Activated gamma-delta T cell (primary cell): ENCODE results near the gene XKR3.
"Not testable (repeated sequence)": the region's sequence is repeated elsewhere in the genome, so short reads cannot be mapped to it uniquely, and the experiment has no call there.

Experiments
- DNase-seq: peaks from one replicate; lab custom pipeline; 2025; lab: John Stamatoyannopoulos, UW

XKR3 gene

DNA sequence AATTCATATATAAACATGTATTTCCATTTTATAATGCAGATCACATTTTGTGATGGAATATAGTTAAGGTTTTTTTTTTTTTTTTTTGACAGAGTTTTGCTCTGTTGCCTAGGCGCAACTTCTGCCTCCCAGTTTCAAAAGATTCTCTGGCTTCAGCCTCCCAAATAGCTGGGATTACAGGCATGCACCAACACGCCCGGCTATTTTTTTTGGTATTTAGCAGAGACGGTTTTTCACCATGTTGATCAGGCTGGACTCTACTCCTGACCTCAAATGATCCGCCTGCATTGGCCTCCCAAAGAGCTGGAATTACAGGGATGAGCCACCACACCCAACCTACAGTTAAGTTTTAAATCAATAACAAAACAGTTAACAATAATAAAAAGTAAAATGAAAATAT lies 18.8 kb downstream of the XKR3 start:
- DNase-seq = no peak

DNA sequence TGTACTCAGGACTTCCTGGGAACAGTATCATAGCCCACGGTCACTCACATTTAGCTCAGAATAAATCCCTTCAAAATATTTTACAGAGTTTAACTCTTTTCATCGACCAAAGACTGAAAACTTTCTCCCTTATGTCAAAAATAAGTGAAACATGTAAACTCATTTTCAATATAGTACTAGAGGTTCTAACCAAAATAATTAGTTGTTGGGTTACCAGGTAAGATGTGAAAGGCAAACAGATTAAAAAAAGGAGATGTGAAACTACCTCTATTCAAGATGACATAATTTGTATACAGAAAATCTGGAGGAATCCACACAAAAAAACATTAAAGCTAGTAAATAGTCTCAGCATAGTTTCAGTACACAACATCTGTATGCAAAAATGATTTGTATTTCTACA lies 20.3 kb downstream of the XKR3 start:
- DNase-seq = no peak

- no peak for DNase-seq
Measured at GRCh38 chr22:16803255-16803917, 21.8 kb downstream of the XKR3 start.

DNA sequence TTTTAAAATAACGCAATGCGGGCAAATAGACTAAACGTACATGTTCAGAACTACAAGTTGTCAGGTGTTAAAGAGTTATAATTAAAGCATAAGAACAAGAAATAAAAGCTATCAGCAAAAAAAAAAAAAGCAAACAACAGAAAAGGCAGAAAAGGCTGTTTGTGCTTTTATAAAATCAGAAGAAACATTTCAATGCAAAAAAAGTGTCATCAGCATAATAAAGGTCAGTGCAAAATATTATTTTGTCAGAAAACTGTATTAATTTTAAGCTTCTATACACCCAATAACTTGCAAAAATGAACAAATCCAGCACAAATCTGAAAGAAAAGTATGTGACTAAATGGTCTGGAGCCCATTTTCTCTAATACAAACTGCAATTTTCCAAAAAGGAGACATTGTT lies 23.6 kb downstream of the XKR3 start:
- DNase-seq = no peak

DNA sequence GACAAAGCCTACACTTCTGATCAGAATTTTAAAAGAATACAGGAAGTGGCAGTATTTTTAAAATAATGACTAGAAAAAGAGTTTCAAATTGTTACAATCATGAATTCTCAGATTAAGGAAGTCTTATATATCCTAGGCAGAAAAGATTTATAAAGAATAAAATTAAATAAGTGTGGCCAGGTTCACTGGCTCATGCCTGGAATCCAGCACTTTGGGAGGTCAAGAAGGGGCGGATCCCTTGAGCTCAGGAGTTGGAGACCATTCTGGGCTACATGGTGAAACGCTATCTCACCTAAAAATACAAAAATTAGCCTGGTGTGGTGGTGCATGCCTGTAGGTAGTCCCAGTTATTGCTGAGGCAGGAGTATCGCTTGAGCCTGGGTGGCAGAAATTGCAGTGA lies 24.1 kb downstream of the XKR3 start:
- no peak for DNase-seq

- no peak for DNase-seq
Measured at GRCh38 chr22:16800358-16800757, 24.9 kb downstream of the XKR3 start.

DNA sequence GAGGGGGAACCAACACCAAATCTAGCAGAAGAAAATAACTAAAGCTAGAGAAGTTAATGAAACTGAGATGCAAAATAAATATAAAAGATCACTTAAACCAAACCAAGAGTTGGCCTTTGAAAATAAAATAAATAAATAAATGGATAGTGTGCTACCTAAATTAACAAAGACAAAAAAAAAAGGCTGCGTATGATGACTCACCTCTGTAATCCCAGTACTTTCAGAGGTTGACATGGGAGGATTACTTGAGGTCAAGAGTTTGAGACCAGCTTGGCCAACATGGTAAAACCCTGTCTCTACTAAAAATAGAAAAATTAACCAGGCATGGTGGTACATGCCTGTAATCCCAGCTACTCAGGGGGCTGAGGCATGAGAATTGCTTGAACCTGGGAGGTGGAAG lies 29.7 kb downstream of the XKR3 start:
- not testable (repeated sequence) for DNase-seq

DNA sequence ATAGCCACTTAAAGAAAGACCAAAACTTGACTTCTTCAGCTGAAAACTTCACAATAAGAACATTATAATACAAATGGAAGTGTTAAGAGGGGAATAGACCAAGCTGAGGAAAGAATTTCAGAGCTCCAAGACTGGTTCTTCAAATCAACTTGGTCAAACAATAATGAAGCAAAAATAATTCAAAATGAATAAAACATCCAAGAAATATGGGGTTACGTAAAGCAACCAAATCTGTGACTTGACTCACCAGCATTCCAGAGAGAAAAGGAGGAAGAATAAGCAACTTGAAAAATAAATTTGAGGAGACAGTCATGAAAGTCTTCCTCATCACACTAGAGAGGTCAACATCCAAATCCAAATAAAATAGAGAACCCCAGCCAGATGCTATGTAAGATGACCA lies 31.4 kb downstream of the XKR3 start:
- DNase-seq = no peak

- no peak for DNase-seq
Measured at GRCh38 chr22:16789860-16790493, 35.2 kb downstream of the XKR3 start.

DNA sequence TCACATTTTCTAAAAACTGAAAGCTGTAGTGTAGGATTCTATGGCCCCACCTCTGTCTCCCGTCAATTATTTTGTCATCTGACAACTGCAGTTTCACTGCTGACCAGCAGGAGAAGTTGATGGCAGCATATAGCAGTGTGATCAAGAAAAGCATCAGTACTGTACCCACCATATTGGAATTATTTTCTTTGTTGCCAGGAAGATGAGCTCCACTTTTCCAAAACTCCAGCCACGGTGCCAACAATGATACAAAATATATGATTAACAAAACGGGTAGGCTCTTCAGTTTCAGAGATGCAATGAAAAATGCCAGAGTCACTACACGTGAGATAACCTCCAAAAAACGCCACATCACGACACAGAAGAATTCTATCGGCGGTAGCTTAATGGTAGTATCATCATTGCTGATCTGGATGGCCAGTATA lies 41.3 kb downstream of the XKR3 start:
- DNase-seq = no peak

- no peak for DNase-seq
Measured at GRCh38 chr22:16783453-16783852, 41.8 kb downstream of the XKR3 start.

DNA sequence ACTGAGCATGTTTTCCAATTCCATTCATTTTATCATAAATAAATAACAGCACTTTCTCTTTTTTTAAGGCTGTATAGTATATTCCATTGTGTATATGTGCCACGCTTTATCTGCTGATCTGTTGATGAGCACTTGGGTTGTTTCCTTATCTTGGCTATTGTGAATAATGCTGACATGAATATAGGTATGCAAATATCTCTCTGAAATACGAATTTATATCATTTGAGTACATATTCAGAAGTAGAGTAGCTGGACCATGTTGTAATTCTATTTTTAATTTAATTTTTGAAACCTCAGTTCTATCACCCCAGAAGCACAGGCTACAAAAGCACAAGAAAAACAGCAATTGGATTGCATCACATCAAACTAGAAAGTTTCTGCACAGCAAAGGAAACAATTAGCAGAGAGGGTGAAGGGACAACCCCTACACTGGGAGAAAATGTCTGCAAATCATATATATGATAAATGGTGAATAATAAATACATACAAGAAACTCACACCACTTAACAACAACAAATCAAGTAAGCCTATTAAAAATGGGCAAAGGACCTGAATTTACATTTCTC lies 43.4 kb downstream of the XKR3 start:
- no peak for DNase-seq

DNA sequence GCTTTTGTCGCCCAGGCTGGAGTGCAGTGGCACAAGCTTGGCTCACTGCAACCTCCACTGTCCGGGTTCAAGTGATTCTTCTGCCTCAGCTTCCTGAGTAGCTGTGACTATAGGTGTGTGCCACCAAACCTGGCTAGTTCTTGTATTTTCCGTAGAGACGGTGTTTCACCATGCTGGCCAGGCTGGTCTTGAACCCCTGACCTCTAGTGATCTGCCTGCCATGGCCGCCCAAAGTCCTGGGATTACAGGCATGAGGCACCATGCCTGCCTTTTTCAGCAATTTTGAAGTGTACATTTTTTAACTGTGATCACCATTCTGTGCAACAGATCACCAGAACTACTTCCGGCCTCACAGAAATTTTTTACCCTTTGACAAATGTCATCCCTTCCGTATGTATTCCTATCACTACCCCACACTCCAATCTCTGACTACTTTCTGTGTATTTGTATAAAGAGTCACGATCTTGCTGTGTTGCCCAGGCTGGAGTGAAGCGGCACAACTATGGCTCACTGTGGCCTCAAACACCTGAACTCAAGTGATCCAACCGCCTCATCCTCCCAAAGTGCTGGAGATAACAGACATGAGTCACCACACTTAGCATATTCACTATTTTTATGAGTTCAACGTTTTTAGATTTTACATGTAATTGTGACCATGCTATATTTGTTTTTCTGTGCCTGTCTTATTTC lies 44.0 kb downstream of the XKR3 start:
- DNase-seq = no peak

- no peak for DNase-seq
Measured at GRCh38 chr22:16777284-16777924, 47.8 kb downstream of the XKR3 start.

- DNase-seq = no peak
Measured at GRCh38 chr22:16776080-16776479, 49.1 kb downstream of the XKR3 start.

DNA sequence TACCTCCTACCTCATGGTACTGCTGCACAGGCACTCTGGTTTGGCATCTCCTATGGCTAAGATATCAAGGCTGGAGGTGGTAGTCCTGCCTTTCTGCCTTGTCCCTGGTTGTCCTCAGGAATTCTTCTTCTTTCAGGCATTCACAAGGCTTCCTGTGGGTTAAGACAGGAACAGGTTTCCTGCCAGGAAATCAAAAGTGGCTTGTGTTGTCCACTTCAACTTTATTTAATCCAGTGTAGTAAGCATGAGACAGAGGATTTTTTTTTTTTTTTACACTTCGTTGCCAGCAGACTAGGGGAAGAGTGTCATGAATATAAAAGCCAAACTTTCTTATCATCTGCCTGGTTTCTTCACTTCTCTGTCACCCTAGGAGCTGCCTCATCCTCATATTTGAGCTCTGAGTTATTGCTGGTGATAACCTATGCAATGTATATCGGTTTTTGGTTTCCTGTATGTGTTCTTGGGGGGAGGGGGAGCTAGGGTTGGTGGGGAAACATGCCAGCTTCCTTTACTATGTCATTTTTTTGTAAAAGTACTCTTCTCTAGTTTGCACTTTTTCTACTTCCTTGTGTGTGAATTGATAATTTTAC lies 50.2 kb downstream of the XKR3 start:
- DNase-seq = no peak

- DNase-seq = not testable (repeated sequence)
Measured at GRCh38 chr22:16771569-16771968, 53.6 kb downstream of the XKR3 start.

DNA sequence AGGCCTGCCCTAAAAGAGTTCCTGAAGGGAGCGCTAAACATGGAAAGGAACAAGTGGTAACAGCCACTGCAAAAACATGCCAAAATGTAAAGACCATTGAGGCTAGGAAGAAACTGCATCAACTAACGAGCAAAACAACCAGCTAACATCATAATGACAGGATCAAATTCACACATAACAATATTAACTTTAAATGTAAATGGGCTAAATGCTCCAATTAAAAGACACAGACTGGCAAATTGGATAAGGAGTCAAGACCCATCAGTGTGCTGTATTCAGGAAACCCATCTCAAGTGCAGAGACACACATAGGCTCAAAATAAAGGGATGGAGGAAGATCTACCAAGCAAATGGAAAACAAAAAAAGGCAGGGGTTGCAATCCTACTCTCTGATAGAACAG lies 57.3 kb downstream of the XKR3 start:
- not testable (repeated sequence) for DNase-seq

DNA sequence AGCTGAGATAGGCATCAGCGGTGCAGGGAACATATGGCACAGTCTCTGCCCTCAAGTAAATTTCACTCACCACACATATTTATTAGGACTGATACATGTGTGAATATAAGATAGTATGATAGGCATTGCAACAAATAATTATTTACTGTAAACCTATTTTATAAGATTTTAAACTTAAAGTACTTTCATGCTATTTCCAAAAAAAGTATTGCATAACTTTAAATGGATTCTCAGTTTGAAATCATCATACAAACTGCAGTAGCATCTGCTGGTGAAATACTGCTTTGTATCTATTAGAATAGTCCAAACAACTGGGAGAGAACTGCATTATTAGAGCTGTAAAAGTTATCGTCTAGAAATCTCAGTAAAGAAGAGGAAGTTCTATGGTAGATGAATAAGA lies 63.0 kb downstream of the XKR3 start:
- not testable (repeated sequence) for DNase-seq

GRCh38 chr22:16760416-16760815 lies 64.8 kb downstream of the XKR3 start:
- DNase-seq = not testable (repeated sequence)

DNA sequence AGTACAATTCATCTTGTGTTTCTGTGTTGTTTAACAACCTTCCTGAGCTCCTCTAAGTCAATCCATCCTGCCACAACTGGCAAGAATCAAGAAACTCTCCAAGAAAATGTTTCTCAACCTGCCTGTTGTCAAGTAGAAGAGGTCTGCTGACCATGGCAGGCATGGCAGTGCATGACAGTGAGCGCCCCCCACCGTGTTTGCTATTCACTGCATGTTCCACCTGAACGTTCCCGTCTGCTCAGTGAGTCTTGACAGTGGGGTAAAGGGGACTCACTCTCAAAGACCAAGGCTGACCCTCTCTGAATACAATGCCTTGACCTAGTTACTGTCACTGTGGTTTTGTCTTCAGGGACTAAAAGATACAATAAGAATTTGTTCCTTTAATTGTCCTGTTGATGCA lies 75.9 kb downstream of the XKR3 start:
- not testable (repeated sequence) for DNase-seq
